GM23248 (cell line): ENCODE results near the gene PASD1.

Source experiments
- EZH2 ChIP-seq: fragments of 200-600 bp; sonication (generic); IDR thresholded peaks from 2 replicates; pipeline ENCODE4 v1.6.1; 2018; ENCODE audit warnings: antibody characterized with exemption, mild to moderate bottlenecking; ENCODE audit not compliant: insufficient read depth, poor library complexity, severe bottlenecking
- EZH2phosphoT487 ChIP-seq: fragments of 200-600 bp; sonication (generic); IDR thresholded peaks from 2 replicates; pipeline ENCODE4 v1.6.1; 2018; ENCODE audit warnings: antibody characterized with exemption, moderate library complexity, mild to moderate bottlenecking, low read depth; ENCODE audit not compliant: insufficient read depth

GRCh38 chrX:151711787-151712186 lies 148.3 kb downstream of the PASD1 start:
- no peak for TF ChIP-seq EZH2phosphoT487
- TF ChIP-seq EZH2: no peak
